ENCODE measurements around the gene PAF1.

- TF ChIP-seq, protein P1, sequence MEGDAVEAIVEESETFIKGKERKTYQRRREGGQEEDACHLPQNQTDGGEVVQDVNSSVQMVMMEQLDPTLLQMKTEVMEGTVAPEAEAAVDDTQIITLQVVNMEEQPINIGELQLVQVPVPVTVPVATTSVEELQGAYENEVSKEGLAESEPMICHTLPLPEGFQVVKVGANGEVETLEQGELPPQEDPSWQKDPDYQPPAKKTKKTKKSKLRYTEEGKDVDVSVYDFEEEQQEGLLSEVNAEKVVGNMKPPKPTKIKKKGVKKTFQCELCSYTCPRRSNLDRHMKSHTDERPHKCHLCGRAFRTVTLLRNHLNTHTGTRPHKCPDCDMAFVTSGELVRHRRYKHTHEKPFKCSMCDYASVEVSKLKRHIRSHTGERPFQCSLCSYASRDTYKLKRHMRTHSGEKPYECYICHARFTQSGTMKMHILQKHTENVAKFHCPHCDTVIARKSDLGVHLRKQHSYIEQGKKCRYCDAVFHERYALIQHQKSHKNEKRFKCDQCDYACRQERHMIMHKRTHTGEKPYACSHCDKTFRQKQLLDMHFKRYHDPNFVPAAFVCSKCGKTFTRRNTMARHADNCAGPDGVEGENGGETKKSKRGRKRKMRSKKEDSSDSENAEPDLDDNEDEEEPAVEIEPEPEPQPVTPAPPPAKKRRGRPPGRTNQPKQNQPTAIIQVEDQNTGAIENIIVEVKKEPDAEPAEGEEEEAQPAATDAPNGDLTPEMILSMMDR (IDR thresholded peaks at IDR 0.05) = no peak
- TF ChIP-seq POLR2A (IDR thresholded peaks at IDR 0.05) (no peak), EP300 (IDR thresholded peaks at IDR 0.05) (no peak), POLR2AphosphoS5 (IDR thresholded peaks at IDR 0.05) (peak; percentile 35)
These were observed 10.8 kb upstream of the PAF1 start for GRCh38 chr19:39401549-39402345.

Measured in gastroesophageal sphincter (tissue), 3 donors.